Stimulated activated CD8-positive, alpha-beta memory T cell treated with anti-CD3 and anti-CD28 coated beads, Interleukin-15, amount 100 ng/mL, for 48 hours (primary cell): Measurements from ENCODE around the gene CNR2.
"Not testable (repeated sequence)": the region's sequence is repeated elsewhere in the genome, so short reads cannot be mapped to it uniquely, and the experiment has no call there.

Experiments used
- DNase-seq, 2 donors: peaks; one replicate each; pipeline ENCODE4 v3.0.0-alpha.2; 2020; ENCODE audit warnings: low read depth in 2 of 2

The CNR2 gene

GRCh38 chr1:23913212-23913880 lies at the start of gene CNR2:
TSS of gene CNR2 (minus strand) at chr1:23913362. CDS start at chr1:23875617, 37,745 bp downstream.
- no peak for DNase-seq

DNA sequence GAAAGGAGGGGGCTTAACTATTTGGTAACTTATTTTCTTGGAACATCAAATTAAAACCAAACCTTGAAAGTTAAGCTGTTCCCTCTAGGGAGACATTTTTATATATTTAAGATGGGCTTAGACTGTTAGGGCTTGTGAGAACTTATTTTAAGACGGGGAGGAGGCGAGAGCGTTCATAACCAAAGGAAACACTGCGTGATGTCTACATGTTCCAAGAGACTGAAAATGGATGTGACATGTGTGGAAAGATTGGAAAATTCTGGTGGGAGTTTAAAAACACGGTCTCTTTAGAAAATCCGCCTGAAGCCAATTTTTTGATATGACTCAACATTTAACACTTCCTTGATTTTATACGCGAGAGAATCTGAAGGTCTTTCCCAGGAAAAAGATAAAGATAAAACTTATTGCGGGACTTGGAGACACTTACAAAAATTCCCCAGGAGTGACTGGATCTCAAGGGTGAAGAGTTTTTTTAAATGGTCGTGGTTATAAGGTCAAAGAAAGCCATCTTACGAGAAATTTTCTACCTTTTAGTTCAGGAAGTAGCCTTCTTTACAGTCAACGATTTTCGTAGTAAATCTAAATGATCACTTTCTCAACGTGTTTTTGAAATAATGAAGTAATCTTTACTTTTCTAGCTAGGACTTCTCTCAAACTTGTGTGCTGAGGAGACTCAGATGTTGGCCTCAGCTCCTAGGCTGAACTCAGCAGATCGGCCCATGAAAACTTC lies 47.3 kb upstream of the CNR2 start:
- DNase-seq: no peak

- peak; percentile 96 to 97 for DNase-seq
Observed at GRCh38 chr1:23959461-23960290, 46.5 kb upstream of the CNR2 start, which contains the start of gene PNRC2. TSS of gene PNRC2 (plus strand) at chr1:23959828. CDS start at chr1:23961458, 1,630 bp downstream.

- DNase-seq: peak; percentile 89 to 91
Observed at GRCh38 chr1:23958810-23959460, 45.8 kb upstream of the CNR2 start.

- DNase-seq: not testable (repeated sequence)
Observed at GRCh38 chr1:23958040-23958809, 45.1 kb upstream of the CNR2 start.

- no peak for DNase-seq
Observed at GRCh38 chr1:23957096-23957495, 43.9 kb upstream of the CNR2 start.

DNA sequence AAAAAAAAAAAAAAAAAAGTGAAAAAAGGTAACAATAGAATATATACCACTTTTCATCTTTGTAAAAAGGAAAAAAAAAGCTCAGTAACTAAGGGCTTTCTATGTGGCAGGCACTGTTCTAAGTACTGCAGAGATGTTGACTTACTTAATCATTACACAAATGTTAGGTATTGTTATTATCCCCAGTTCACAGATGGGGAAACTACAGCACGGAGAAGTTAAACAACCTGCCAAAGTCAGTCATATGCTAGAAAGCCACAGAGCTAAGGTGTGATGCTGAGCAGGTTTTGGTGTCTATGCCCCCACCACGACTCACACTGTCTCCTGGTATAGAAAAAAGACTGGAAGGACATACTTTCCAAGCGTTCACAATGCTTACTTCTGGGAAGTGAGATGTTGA lies 39.9 kb upstream of the CNR2 start:
- DNase-seq: no peak

GRCh38 chr1:23947366-23947765 lies 34.2 kb upstream of the CNR2 start:
- no peak for DNase-seq

DNA sequence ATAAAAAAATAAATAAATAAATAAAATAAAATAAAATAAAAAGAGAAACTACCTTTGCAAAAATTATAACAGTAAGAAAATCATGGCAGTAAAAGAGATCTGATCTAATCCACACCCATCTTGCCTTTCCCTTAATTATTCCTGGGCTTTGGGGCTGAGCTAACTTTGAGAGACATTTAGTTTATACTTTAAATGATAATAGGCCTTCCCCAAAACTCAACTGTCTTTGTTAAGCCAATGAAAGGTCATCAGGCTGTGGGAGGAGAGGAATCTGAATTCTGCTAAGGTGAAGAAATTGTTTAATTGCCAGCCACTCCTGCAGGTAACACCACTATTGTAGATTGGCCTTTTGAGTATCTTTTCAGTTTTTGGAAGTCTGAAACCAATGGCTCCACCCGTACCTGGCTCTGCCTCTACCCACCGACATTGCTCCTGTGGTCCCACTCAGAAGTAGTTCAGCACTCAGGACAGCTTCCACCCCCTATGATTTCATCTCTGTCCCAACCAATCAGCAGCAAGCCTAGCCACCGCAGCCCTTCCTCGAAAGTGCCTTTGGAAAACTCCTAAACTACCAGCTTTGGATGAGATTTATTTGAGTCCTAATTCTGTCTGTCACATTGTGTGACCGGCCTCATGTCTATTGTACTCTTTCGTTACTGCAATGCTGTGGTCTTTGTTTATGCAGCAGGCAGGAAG lies 23.5 kb upstream of the CNR2 start:
- DNase-seq: no peak

DNA sequence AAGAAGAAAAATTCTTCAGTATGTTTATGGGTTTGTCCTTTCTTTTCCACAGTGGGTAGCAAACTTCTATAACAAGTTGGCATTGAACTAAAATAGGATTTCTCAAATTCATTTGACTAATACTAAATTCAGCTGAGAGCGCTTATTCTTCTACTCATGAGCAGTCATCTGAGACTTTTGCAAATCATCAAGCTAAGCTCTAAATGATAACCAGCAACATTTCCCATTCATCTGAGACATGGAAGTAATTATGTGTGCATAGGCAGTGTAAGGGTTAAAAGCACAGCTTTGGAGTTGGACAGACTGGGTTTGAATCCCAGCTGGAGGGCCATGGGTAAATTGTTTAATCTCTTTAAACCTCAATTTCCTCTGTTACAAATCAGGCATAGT lies 18.3 kb upstream of the CNR2 start:
- no peak for DNase-seq

DNA sequence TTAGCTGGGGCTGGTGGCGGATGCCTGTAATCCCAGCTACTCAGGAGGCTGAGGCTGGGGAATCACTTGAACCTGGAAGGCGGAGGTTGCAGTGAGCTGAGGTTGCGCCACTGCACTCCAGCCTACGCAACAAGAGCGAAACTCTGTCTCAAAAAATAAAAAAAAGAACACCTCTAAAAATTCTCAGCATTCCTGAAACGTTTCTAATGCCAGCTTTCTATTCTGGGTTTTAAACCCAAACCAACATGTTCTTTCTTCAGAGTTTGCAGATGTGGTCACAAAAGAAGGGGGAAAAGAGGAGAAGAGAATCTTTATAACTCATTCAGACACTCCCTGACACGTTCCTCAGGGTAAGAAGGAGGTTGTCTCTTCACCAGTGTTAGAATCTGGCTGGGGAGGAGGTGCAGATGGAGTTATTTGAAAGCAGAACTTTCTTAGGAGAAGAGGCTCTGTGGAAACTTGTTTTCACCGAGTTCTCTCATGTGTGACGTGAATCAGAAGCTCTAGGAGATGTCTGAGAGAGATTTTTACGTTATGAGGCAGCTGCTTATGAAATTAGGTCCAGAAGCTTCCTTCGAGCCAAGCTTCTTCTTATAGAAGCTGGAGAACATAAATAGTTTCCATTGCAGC lies 17.8 kb upstream of the CNR2 start:
- DNase-seq: no peak

DNA sequence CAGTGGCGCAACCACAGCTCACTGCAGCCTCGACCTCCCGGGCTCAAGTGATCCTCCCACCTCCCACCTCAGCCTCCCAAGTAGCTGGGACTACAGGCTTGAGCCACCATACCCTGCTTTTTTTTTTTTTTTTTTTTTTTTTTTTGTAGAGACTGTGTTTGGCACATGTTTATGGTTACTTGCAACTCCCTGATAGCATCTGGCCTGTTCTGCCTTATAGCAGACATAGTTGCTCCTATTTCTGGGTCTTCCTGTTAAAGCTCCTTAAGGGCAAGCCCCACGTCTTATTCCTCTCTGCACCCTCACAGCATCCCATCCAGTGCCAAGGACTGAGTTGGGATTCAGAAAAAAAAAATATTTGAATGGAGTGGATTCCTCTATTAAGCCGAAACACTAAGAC lies 17.1 kb upstream of the CNR2 start:
- no peak for DNase-seq

DNA sequence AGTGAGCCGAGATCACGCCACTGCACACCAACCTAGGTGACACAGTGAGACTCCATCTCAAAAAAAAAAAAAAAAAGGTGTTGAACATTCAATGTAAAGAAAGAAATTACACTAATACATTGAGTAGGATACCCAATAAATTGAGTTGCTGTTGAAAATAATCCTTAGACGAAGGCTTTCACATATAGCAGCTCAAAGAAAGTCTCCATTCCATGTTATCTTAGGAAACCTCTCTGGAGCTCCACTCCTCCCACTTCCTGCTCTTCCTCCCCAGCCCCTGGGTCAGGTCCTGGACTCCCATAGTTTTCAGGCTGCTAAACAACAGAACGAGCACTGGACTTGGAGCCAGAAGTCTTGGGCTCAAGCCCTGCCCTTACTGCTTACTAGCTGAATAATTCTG lies 15.6 kb upstream of the CNR2 start:
- no peak for DNase-seq

- DNase-seq: no peak
Observed at GRCh38 chr1:23927097-23927496, 13.9 kb upstream of the CNR2 start.

GRCh38 chr1:23925279-23925678 lies 12.1 kb upstream of the CNR2 start:
- no peak for DNase-seq

GRCh38 chr1:23924601-23925000 lies 11.4 kb upstream of the CNR2 start:
- DNase-seq: no peak

GRCh38 chr1:23923592-23924499 lies 10.7 kb upstream of the CNR2 start:
- no peak for DNase-seq

GRCh38 chr1:23922321-23922943 lies 9.3 kb upstream of the CNR2 start:
- DNase-seq: no peak
